Measurements from ENCODE around the gene ZNF91.
"Not testable (repeated sequence)": the region's sequence is repeated elsewhere in the genome, so short reads cannot be mapped to it uniquely, and the experiment has no call there.

ZNF91 gene

GRCh38 chr19:23321403-23321802 is 73.9 kb downstream of the ZNF91 start:
- DNase-seq (ENCODE audit: low read depth in 2 of 3, low spot score in 1 of 3), result not testable (repeated sequence)

DNA sequence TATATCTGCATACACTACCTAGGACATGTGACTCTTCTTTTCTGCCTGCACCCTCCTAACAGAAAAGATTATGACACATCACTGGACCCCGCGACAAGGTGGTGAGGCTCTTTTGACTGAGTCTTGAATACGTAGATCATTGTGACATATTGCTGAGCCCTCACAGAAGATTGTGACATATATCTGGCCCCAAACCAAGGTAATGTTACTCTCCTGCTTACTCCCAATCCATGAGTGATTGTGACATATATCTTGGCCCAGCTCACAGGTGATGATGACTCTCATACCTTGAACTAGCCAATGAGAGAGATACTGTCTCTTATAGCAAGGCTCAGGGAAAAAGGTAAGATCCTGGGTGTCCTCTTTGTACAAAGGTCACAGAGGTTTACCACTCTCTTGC is 75.7 kb downstream of the ZNF91 start:
- DNase-seq (ENCODE audit: low read depth in 2 of 3, low spot score in 1 of 3), result not testable (repeated sequence)

DNA sequence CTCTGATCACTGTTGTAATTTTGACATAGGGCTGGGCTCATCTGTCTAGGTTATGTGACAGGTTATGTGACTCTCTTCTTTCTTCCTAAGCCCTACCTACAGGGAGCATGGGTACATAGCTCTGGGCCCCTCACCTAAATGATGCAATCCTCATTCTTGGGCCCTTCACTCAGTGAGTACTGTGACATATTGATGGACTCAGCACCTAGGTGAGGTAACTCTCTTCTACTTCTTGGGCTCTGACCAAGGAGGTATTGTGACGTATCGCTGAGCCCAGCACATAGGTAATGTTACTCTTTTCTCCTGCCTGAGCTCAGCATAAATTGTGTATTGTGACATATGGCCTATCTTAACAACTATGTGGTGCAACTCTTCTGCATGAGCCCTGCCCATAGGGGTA is 76.3 kb downstream of the ZNF91 start:
- DNase-seq (ENCODE audit: low read depth in 2 of 3, low spot score in 1 of 3), result not testable (repeated sequence)

GRCh38 chr19:23318143-23318542 is 77.1 kb downstream of the ZNF91 start:
- peak in 1 of 3 donors; percentile 1 for DNase-seq (ENCODE audit: low read depth in 2 of 3, low spot score in 1 of 3)

DNA sequence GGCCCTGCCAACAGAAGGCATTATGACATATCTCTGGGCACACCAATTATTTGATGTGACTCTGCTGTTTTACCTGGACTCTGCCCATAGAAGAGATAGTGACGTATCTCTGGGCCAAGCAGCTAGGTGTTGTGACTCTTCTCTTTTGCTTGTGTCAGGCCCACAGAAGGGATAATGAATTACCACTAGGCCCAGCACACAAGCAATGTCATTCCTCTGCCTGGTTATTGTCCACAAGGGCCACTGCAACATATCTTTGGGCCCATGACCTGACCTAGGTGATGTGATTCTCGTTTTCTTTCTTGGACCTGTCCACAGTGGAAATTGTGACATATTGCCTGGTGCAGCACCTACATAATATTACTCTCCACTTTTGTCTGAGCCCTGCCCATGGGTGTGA is 80.0 kb downstream of the ZNF91 start:
- DNase-seq (ENCODE audit: low read depth in 2 of 3, low spot score in 1 of 3), result no peak

DNA sequence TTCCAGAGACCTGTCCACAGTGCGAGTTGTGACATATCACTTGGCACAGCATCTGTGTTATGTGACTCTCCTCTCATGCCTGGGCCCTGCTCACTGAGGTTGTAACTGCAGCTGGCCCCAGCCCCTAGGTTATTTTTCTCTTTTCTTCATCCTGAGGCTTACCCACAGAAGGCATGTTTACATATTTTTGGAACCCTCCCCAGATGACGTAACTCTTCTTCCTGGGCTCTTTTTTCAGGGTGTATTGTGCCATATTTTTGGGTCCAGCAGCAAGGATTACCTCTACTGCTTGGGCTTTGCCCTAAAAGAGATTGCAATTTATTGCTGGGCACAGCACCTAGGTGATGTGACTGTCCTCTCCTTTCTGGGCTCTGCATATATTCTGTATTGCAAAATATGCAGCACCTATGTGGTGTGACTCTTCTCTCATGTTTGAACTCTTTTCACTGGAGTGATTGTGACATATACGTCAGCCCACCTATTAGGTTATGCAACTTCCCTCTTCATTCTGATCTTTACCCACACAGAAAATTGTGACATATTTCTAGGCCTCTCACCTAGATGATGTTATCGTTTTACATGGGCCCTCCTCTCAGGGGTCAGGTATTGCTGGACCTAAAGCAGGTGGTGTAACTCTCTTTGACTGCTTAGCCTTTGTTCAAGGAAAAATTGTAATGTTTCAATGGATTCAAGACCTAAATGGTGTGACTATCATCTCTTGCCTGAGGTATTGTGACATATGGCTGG is 80.6 kb downstream of the ZNF91 start:
- no peak for DNase-seq (ENCODE audit: low read depth in 2 of 3, low spot score in 1 of 3)

DNA sequence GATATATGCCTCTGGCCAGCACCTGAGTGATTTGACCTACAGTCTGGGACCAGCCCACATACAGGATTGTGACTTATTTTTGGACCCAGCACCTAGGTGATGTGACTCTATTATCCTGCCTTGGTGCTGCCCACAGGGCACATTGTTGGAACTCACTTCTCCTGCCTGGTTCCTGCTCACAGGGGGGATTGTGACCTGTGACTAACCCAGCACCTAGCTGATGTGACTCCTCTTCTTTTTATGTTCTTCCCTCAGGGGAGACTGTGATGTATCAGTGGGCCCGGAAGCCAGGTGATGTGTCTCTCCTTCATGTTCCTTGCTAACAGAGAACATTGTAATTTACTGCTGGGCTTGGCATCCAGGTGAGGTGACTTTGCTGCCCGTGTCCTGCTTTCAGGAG is 82.1 kb downstream of the ZNF91 start:
- DNase-seq (ENCODE audit: low read depth in 2 of 3, low spot score in 1 of 3), result no peak

GRCh38 chr19:23312515-23312914 is 82.8 kb downstream of the ZNF91 start:
- no peak for DNase-seq (ENCODE audit: low read depth in 2 of 3, low spot score in 1 of 3)

GRCh38 chr19:23311551-23311950 is 83.7 kb downstream of the ZNF91 start:
- no peak for DNase-seq (ENCODE audit: low read depth in 2 of 3, low spot score in 1 of 3)

- no peak for DNase-seq (ENCODE audit: low read depth in 2 of 3, low spot score in 1 of 3)
Observed at GRCh38 chr19:23310729-23311211, 84.5 kb downstream of the ZNF91 start.

- no peak for DNase-seq (ENCODE audit: low read depth in 2 of 3, low spot score in 1 of 3)
Observed at GRCh38 chr19:23309926-23310325, 85.3 kb downstream of the ZNF91 start.

DNA sequence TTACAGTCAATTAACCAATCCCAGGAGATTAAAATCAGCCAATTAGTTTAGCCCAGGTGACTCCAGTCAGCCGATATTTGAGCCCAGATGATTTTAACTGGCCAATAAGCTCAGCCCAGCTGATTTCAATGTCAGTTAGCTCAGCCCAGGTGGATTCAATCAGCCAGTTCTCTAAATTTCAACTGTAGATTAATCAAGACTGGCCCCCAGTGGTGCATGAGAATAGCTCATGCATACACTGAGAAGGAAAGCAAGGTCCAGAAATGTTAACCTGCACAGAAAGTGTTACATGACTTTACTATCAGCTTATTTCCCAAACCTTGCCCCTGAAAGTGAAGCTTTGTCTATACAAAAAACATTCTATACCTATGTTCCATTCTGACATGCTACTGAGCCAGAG is 89.7 kb downstream of the ZNF91 start:
- DNase-seq (ENCODE audit: low read depth in 2 of 3, low spot score in 1 of 3), result no peak

DNA sequence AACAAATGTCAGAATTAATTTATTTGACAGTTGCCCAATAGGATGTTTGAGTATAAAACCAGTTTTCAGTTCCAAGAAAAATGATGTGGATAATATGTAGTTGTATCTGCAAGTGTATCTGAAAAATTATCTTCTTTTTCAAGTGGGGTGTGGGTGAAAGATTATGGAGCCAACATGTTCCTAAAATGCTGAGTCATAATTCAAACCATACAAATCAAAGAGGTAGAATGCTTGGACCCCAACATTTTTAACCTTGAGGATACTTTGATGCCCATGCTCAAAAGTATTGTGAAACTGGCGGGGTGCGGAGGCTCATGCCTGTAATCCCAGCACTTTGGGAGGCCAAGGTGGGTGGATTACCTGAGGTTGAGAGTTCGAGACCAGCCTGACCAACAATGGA is 91.0 kb downstream of the ZNF91 start:
- no peak for DNase-seq (ENCODE audit: low read depth in 2 of 3, low spot score in 1 of 3)

- DNase-seq (ENCODE audit: low read depth in 2 of 3, low spot score in 1 of 3), result no peak
Observed at GRCh38 chr19:23294141-23294540, 101.1 kb downstream of the ZNF91 start.

GRCh38 chr19:23289966-23290365 is 105.3 kb downstream of the ZNF91 start:
- DNase-seq (ENCODE audit: low read depth in 2 of 3, low spot score in 1 of 3), result not testable (repeated sequence)

Measured in stimulated activated CD4-positive, alpha-beta T cell treated with anti-CD3 and anti-CD28 coated beads, Interleukin-12 subunit alpha, Interleukin-12 subunit beta, amount 100 ng/mL, for 48 hours (primary cell).